ENCODE measurements around the gene PCNP. TPM values are rescaled to one million over a fixed set of nuclear protein-coding genes. Genes with fewer than 3 reads are reported as not detected.

PCNP gene
- total and polyA plus RNA-seq, 2 experiments from 2014 or later: 134 to 185 TPM

DNA sequence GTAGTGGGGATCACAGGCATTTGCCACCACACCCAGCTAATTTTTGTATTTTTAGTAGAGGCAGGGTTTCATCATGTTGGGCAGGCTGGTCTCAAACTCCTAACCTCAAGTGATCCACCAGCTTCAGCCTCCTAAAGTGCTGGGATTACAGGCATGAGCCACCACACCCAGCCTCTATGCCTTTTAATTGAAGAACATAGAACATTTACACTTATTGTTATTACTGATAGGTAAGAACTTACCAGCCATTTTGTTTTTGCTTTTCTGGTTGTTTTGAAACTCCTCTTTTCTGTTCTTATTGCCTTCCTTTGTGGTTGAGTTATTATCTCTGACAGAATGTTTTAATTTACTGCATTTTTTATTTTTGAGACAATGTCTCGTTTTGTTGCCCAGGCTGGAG is 29.2 kb downstream of the PCNP start:
- H3K4me2 ChIP-seq: no peak overlapping the region
- H3K4me3 ChIP-seq: no peak overlapping the region
- H3K9me2 ChIP-seq (ENCODE audit: insufficient read depth): no peaks in the 10 kb centered on the region
- Mint-ChIP-seq H3K9me3 (peaks cover 5% of the 10 kb centered on the region; the same call in 2 of the 3 replicates), H3K4me3 (no peak overlapping the region), H3K27ac (no peak overlapping the region), H3K4me1 (peaks cover 4% of the 10 kb centered on the region; the same call in 1 of the 3 replicates), H3K36me3 (ENCODE audit: low read depth) (peaks cover 6% of the 10 kb centered on the region; the same call in 1 of the 3 replicates), H3K27me3 (ENCODE audit: insufficient read depth, low read depth, poor library complexity) (peaks cover 2% of the 10 kb centered on the region)
- ATAC-seq (no peak), DNase-seq (ENCODE audit: low spot score) (no peak)
- no peaks in the 10 kb centered on the region for H3K79me2 ChIP-seq (replicated peaks; ENCODE audit: insufficient read depth)
- H3K36me3 ChIP-seq (ENCODE audit: insufficient read depth): no peaks in the 10 kb centered on the region
- no peaks in the 10 kb centered on the region for H3K27me3 ChIP-seq (ENCODE audit: insufficient read depth)
- no peaks in the 10 kb centered on the region for H3K4me1 ChIP-seq (ENCODE audit: insufficient read depth)
- H2AFZ ChIP-seq: no peak overlapping the region
- 0 out of 2 replicates have a peak, but pooled peaks cover 3% of the 10 kb centered on the region for H3F3A ChIP-seq (replicated peaks; ENCODE audit: low read depth)
- TF ChIP-seq EZH2 (IDR thresholded peaks at IDR 0.05; ENCODE audit: low read depth, unreplicated experiment) (no peak), JUNB (IDR thresholded peaks at IDR 0.05; ENCODE audit: unreplicated experiment) (no peak), EZH2phosphoT487 (IDR thresholded peaks at IDR 0.05; ENCODE audit: unreplicated experiment) (no peak), STAT1 (IDR thresholded peaks at IDR 0.05; ENCODE audit: unreplicated experiment) (no peak), POLR2AphosphoS5 (IDR thresholded peaks at IDR 0.05; ENCODE audit: low read depth) (no peak), CREB1 (CRISPR knock-in tag; IDR thresholded peaks at IDR 0.05; ENCODE audit: low read depth) (no peak), ZNF331 (CRISPR knock-in tag; IDR thresholded peaks at IDR 0.05; ENCODE audit: low read depth) (no peak), ZNF114 (CRISPR knock-in tag; IDR thresholded peaks at IDR 0.05) (no peak), NANOG (IDR thresholded peaks at IDR 0.05; ENCODE audit: borderline replicate concordance) (no peak)
- TF ChIP-seq, protein P1, sequence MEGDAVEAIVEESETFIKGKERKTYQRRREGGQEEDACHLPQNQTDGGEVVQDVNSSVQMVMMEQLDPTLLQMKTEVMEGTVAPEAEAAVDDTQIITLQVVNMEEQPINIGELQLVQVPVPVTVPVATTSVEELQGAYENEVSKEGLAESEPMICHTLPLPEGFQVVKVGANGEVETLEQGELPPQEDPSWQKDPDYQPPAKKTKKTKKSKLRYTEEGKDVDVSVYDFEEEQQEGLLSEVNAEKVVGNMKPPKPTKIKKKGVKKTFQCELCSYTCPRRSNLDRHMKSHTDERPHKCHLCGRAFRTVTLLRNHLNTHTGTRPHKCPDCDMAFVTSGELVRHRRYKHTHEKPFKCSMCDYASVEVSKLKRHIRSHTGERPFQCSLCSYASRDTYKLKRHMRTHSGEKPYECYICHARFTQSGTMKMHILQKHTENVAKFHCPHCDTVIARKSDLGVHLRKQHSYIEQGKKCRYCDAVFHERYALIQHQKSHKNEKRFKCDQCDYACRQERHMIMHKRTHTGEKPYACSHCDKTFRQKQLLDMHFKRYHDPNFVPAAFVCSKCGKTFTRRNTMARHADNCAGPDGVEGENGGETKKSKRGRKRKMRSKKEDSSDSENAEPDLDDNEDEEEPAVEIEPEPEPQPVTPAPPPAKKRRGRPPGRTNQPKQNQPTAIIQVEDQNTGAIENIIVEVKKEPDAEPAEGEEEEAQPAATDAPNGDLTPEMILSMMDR (conservative IDR thresholded peaks at IDR 0.05; ENCODE audit: low read depth in 2 of 2): no peak
- TF ChIP-seq, protein P2, sequence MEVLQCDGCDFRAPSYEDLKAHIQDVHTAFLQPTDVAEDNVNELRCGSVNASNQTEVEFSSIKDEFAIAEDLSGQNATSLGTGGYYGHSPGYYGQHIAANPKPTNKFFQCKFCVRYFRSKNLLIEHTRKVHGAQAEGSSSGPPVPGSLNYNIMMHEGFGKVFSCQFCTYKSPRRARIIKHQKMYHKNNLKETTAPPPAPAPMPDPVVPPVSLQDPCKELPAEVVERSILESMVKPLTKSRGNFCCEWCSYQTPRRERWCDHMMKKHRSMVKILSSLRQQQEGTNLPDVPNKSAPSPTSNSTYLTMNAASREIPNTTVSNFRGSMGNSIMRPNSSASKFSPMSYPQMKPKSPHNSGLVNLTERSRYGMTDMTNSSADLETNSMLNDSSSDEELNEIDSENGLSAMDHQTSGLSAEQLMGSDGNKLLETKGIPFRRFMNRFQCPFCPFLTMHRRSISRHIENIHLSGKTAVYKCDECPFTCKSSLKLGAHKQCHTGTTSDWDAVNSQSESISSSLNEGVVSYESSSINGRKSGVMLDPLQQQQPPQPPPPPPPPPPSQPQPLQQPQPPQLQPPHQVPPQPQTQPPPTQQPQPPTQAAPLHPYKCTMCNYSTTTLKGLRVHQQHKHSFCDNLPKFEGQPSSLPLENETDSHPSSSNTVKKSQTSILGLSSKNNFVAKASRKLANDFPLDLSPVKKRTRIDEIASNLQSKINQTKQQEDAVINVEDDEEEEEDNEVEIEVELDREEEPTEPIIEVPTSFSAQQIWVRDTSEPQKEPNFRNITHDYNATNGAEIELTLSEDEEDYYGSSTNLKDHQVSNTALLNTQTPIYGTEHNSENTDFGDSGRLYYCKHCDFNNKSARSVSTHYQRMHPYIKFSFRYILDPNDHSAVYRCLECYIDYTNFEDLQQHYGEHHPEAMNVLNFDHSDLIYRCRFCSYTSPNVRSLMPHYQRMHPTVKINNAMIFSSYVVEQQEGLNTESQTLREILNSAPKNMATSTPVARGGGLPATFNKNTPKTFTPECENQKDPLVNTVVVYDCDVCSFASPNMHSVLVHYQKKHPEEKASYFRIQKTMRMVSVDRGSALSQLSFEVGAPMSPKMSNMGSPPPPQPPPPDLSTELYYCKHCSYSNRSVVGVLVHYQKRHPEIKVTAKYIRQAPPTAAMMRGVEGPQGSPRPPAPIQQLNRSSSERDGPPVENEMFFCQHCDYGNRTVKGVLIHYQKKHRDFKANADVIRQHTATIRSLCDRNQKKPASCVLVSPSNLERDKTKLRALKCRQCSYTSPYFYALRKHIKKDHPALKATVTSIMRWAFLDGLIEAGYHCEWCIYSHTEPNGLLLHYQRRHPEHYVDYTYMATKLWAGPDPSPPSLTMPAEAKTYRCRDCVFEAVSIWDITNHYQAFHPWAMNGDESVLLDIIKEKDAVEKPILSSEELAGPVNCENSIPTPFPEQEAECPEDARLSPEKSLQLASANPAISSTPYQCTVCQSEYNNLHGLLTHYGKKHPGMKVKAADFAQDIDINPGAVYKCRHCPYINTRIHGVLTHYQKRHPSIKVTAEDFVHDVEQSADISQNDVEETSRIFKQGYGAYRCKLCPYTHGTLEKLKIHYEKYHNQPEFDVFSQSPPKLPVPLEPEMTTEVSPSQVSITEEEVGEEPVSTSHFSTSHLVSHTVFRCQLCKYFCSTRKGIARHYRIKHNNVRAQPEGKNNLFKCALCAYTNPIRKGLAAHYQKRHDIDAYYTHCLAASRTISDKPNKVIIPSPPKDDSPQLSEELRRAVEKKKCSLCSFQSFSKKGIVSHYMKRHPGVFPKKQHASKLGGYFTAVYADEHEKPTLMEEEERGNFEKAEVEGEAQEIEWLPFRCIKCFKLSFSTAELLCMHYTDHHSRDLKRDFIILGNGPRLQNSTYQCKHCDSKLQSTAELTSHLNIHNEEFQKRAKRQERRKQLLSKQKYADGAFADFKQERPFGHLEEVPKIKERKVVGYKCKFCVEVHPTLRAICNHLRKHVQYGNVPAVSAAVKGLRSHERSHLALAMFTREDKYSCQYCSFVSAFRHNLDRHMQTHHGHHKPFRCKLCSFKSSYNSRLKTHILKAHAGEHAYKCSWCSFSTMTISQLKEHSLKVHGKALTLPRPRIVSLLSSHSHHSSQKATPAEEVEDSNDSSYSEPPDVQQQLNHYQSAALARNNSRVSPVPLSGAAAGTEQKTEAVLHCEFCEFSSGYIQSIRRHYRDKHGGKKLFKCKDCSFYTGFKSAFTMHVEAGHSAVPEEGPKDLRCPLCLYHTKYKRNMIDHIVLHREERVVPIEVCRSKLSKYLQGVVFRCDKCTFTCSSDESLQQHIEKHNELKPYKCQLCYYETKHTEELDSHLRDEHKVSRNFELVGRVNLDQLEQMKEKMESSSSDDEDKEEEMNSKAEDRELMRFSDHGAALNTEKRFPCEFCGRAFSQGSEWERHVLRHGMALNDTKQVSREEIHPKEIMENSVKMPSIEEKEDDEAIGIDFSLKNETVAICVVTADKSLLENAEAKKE (CRISPR knock-in tag; IDR thresholded peaks at IDR 0.05): no peak
- TF ChIP-seq, protein P3, sequence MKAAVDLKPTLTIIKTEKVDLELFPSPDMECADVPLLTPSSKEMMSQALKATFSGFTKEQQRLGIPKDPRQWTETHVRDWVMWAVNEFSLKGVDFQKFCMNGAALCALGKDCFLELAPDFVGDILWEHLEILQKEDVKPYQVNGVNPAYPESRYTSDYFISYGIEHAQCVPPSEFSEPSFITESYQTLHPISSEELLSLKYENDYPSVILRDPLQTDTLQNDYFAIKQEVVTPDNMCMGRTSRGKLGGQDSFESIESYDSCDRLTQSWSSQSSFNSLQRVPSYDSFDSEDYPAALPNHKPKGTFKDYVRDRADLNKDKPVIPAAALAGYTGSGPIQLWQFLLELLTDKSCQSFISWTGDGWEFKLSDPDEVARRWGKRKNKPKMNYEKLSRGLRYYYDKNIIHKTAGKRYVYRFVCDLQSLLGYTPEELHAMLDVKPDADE (IDR thresholded peaks at IDR 0.05): no peak
- TF ChIP-seq, protein P4, sequence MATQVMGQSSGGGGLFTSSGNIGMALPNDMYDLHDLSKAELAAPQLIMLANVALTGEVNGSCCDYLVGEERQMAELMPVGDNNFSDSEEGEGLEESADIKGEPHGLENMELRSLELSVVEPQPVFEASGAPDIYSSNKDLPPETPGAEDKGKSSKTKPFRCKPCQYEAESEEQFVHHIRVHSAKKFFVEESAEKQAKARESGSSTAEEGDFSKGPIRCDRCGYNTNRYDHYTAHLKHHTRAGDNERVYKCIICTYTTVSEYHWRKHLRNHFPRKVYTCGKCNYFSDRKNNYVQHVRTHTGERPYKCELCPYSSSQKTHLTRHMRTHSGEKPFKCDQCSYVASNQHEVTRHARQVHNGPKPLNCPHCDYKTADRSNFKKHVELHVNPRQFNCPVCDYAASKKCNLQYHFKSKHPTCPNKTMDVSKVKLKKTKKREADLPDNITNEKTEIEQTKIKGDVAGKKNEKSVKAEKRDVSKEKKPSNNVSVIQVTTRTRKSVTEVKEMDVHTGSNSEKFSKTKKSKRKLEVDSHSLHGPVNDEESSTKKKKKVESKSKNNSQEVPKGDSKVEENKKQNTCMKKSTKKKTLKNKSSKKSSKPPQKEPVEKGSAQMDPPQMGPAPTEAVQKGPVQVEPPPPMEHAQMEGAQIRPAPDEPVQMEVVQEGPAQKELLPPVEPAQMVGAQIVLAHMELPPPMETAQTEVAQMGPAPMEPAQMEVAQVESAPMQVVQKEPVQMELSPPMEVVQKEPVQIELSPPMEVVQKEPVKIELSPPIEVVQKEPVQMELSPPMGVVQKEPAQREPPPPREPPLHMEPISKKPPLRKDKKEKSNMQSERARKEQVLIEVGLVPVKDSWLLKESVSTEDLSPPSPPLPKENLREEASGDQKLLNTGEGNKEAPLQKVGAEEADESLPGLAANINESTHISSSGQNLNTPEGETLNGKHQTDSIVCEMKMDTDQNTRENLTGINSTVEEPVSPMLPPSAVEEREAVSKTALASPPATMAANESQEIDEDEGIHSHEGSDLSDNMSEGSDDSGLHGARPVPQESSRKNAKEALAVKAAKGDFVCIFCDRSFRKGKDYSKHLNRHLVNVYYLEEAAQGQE (IDR thresholded peaks at IDR 0.05; ENCODE audit: unreplicated experiment): no peak
- no peaks in the 10 kb centered on the region for H4K20me1 ChIP-seq (replicated peaks; ENCODE audit: insufficient read depth)
- no peak overlapping the region for H3K27ac ChIP-seq (ENCODE audit: low read depth)
